GM10266 (cell line): Measurements from ENCODE around the gene DTNB.

ENCODE experiments used
- DNase-seq: peaks from one replicate; pipeline ENCODE4 v3.0.0; 2012; ENCODE audit errors: extremely low spot score
- TF ChIP-seq, protein P1 (sequence below): IDR thresholded peaks from 2 replicates; pipeline ENCODE4 v1.5.1; 2012; ENCODE audit warnings: mild to moderate bottlenecking, low read depth; ENCODE audit not compliant: control insufficient read depth, insufficient read depth; ENCODE audit errors: missing control alignments

DTNB gene

DNA sequence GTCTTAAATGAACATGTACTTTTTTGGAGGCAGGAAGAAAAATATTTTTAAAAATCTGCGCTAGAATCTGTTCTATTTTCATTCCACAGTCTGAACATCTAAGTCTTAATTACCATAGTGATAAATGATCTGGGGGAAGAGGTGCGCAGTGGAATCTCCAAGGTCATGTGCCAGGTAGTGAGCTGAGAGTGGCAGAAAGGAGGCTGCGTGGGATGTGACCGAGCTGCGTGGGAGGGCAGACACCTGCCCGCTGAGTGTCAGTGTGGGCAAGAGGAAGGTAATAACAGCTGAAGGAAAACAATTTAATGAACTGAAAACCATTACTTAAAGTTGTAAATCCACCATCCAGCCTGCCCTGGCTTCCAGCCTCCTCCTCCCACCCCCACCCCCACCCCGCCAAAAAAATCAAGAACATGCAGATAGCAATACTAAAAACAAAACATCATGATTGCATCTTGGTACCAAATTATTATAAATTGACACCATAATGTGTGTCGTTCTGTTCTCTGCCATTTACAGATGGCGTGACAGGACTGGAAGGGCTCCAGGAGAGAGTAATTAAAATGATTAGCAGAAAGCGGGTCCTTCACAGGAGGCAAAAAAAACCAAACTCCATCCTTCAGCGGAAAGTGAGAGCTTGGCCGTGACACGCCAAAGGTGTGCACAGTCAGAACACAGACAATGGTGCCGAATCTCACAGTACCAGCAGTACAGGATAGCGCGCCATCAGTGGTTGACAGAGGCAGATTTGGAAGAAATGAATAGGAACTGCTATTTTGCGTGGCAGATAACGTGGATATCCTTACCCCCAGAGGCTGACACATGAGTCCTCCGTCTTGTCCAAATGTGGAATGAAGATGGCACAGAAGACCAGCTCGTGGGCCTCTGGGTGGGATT, 11.4 kb upstream of the DTNB start:
- TF ChIP-seq, protein P1, sequence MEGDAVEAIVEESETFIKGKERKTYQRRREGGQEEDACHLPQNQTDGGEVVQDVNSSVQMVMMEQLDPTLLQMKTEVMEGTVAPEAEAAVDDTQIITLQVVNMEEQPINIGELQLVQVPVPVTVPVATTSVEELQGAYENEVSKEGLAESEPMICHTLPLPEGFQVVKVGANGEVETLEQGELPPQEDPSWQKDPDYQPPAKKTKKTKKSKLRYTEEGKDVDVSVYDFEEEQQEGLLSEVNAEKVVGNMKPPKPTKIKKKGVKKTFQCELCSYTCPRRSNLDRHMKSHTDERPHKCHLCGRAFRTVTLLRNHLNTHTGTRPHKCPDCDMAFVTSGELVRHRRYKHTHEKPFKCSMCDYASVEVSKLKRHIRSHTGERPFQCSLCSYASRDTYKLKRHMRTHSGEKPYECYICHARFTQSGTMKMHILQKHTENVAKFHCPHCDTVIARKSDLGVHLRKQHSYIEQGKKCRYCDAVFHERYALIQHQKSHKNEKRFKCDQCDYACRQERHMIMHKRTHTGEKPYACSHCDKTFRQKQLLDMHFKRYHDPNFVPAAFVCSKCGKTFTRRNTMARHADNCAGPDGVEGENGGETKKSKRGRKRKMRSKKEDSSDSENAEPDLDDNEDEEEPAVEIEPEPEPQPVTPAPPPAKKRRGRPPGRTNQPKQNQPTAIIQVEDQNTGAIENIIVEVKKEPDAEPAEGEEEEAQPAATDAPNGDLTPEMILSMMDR = no peak
- no peak for DNase-seq

- no peak for DNase-seq
- TF ChIP-seq, protein P1 = no peak
Measured at GRCh38 chr2:25682082-25682481, 8.7 kb upstream of the DTNB start.

DNA sequence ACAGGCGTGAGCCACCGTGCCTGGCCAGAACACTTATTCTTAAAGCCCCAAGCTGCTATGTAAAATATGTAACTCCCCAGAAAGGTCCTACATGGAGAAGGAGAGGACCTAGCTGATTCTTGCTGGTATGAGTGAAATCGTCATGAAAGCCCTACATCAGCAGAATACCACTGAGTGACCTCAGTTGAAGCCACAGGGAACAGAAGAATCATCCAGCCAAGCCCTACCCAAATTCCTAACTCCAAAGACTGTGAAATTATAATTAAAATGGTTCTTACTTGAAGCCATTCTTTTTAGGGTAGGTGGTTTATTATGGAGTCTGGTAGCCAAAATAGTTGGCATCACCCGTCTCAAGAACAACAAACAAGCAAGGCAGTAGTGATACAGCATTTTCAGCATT, 4.5 kb upstream of the DTNB start:
- TF ChIP-seq, protein P1 = no peak
- no peak for DNase-seq

DNA sequence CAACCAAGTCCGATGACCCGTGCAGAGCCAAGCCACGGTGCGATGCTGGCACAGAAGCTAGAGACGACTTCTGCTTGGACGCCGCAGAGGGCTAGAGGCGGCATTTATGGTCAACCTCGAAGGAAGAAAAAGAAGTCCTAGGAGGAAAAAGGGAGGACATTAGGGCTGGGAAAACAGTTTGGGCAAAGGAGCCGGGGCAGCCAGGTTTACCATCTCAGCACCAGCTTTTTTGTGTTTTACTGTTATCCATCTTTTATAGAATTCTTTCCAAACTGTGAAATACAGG, 643 bp upstream of the DTNB start:
- DNase-seq = no peak
- TF ChIP-seq, protein P1 = no peak

GRCh38 chr2:25672494-25673299, 680 bp downstream of the DTNB start:
- TF ChIP-seq, protein P1 = no peak
- DNase-seq = peak; percentile 79

GRCh38 chr2:25671622-25672021, 1.8 kb downstream of the DTNB start:
- DNase-seq = no peak
- TF ChIP-seq, protein P1 = no peak

GRCh38 chr2:25669520-25669919, 3.9 kb downstream of the DTNB start:
- DNase-seq = no peak
- TF ChIP-seq, protein P1 = no peak
